ENCODE results near the gene PLEKHG4. TPM values are rescaled to one million over a fixed set of nuclear protein-coding genes. Genes with fewer than 3 reads are reported as not detected.

PLEKHG4 gene
- polyA plus RNA-seq, 2 donors: 8.9 to 13.3 TPM

GRCh38 chr16:67250045-67250327 lies 29.3 kb upstream of the PLEKHG4 start:
- Histone ChIP-seq H3K36me3 (ENCODE audit: control insufficient read depth in 2 of 2, insufficient read depth in 2 of 2, low read length in 1 of 2) (no peaks in the 10 kb centered on the region), H3K27me3 (ENCODE audit: control insufficient read depth in 1 of 2, insufficient read depth in 2 of 2, low read length in 2 of 2) (peaks cover 0 to 8% of the 10 kb centered on the region in 2 donors), H3K9me3 (ENCODE audit: control insufficient read depth in 2 of 2, insufficient read depth in 1 of 2, low read depth in 1 of 2, low read length in 1 of 2) (no peaks in the 10 kb centered on the region), H3K4me3 (ENCODE audit: low read depth in 1 of 2, low read length in 2 of 2) (no peak overlapping the region), H3K27ac (ENCODE audit: low read depth in 2 of 2, low read length in 1 of 2) (no peak overlapping the region), H3K4me1 (ENCODE audit: control insufficient read depth in 2 of 2, insufficient read depth in 2 of 2, low read length in 1 of 2) (peaks cover 5 to 24% of the 10 kb centered on the region in 2 donors)
- WGBS, 2 donors: 69 to 77% methylated on average over 4 of the region's 4 CpGs

GRCh38 chr16:67252609-67253497 lies 26.5 kb upstream of the PLEKHG4 start:
- WGBS, 2 donors: 86 to 94% methylated on average over 4 of the region's 4 CpGs
- Histone ChIP-seq H3K27ac (ENCODE audit: low read depth in 2 of 2, low read length in 1 of 2) (no peak overlapping the region), H3K36me3 (ENCODE audit: control insufficient read depth in 2 of 2, insufficient read depth in 2 of 2, low read length in 1 of 2) (no peaks in the 10 kb centered on the region), H3K4me3 (ENCODE audit: low read depth in 1 of 2, low read length in 2 of 2) (no peak overlapping the region), H3K27me3 (ENCODE audit: control insufficient read depth in 1 of 2, insufficient read depth in 2 of 2, low read length in 2 of 2) (peaks cover 0 to 8% of the 10 kb centered on the region in 2 donors), H3K4me1 (ENCODE audit: control insufficient read depth in 2 of 2, insufficient read depth in 2 of 2, low read length in 1 of 2) (peaks cover 2 to 12% of the 10 kb centered on the region in 2 donors), H3K9me3 (ENCODE audit: control insufficient read depth in 2 of 2, insufficient read depth in 1 of 2, low read depth in 1 of 2, low read length in 1 of 2) (no peaks in the 10 kb centered on the region)

DNA sequence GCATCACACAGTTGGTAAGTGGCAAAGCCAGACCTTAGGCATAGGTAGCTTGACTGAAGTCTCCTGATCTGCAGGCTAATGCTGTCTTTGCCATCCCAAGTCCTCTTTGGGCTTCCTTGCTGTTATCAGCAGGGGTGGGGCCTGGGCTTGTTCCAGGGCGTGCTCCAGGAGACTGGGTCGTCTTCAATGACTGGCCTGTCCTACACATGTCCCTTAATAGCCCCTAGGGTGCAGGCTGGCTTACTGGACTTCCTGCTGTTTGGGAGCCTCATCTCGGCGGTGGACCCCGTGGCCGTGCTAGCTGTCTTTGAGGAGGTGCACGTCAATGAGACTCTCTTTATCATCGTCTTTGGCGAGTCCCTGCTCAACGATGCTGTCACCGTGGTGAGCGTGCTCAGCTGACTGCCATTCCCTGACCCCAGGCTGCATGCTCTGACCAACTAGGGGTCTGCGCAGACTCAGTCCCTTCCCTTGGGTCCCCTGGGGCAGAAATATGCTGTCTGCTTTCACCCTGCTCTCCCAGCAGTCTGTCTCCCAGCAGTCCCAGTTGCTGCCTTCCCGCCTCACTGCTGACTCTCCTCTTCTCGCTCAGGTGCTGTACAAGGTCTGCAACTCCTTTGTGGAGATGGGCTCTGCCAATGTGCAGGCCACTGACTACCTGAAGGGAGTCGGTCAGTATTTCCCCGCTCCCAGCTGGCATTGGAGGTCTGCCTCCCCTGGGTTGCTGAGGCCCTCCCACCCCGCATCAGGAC lies 24.4 kb upstream of the PLEKHG4 start:
- 83 to 86% methylated on average over 18 of the region's 18 CpGs for WGBS, 2 donors
- Histone ChIP-seq H3K9me3 (ENCODE audit: control insufficient read depth in 2 of 2, insufficient read depth in 1 of 2, low read depth in 1 of 2, low read length in 1 of 2) (no peaks in the 10 kb centered on the region), H3K36me3 (ENCODE audit: control insufficient read depth in 2 of 2, insufficient read depth in 2 of 2, low read length in 1 of 2) (no peaks in the 10 kb centered on the region), H3K4me3 (ENCODE audit: low read depth in 1 of 2, low read length in 2 of 2) (no peak overlapping the region), H3K27me3 (ENCODE audit: control insufficient read depth in 1 of 2, insufficient read depth in 2 of 2, low read length in 2 of 2) (no peaks in the 10 kb centered on the region), H3K27ac (ENCODE audit: low read depth in 2 of 2, low read length in 1 of 2) (no peak overlapping the region), H3K4me1 (ENCODE audit: control insufficient read depth in 2 of 2, insufficient read depth in 2 of 2, low read length in 1 of 2) (no peaks in the 10 kb centered on the region)

DNA sequence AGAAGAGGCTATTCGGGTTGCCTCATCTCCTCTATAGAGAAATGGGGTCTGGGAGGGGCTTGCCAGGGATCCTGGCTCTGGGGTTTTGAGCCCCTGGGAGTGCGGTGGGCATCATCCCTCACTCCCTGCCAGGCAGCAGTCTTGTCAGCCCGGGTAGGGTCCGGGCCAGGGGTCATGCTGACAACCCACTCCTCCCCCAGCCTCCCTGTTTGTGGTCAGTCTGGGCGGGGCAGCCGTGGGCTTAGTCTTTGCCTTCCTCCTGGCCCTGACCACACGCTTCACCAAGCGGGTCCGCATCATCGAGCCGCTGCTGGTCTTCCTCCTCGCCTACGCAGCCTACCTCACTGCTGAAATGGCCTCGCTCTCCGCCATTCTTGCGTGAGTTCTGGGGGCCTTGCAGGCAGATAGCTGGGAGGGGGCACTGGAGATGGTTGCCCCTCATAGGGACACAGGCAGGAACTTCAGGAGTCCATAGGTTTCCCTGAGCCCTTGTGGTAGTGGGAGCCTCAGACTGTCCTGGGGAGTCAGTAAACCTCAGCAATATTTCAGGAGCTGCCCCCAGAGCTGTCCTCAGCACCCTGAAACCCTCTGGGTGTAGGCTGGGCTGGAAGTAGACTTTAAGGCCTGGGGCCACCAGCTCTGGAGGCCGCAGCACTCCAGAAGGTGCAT lies 23.6 kb upstream of the PLEKHG4 start:
- Histone ChIP-seq H3K4me3 (ENCODE audit: low read depth in 1 of 2, low read length in 2 of 2) (no peak overlapping the region), H3K36me3 (ENCODE audit: control insufficient read depth in 2 of 2, insufficient read depth in 2 of 2, low read length in 1 of 2) (no peaks in the 10 kb centered on the region), H3K4me1 (ENCODE audit: control insufficient read depth in 2 of 2, insufficient read depth in 2 of 2, low read length in 1 of 2) (no peaks in the 10 kb centered on the region), H3K27ac (ENCODE audit: low read depth in 2 of 2, low read length in 1 of 2) (no peak overlapping the region), H3K27me3 (ENCODE audit: control insufficient read depth in 1 of 2, insufficient read depth in 2 of 2, low read length in 2 of 2) (no peaks in the 10 kb centered on the region), H3K9me3 (ENCODE audit: control insufficient read depth in 2 of 2, insufficient read depth in 1 of 2, low read depth in 1 of 2, low read length in 1 of 2) (no peaks in the 10 kb centered on the region)
- WGBS, 2 donors: 91 to 92% methylated on average over 17 of the region's 17 CpGs

DNA sequence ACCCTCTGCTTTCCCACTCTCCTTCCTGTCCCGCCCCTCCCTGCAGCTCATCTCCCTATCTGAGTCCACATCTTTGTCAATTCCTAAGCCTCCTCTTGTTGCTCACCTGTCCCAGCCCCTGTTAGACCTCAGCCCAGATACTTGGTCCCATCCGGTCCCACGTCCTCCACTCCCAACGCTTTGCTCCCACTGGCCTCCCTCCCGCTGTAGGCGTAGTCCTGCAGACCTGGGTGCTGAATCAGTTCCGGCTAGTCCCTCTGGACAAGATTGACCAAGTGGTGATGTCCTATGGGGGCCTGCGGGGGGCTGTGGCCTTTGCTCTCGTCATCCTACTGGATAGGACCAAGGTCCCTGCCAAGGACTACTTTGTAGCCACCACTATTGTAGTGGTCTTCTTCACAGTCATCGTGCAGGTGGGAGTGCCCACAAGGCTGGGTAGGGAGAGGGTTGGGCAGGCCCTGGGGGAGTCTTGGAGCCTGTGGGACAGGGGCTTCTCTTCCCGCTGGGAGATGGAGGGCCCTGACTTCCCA lies 22.6 kb upstream of the PLEKHG4 start:
- no peak overlapping the region for H3K27ac ChIP-seq (ENCODE audit: low read depth in 2 of 2, low read length in 1 of 2)
- no peaks in the 10 kb centered on the region for H3K4me1 ChIP-seq (ENCODE audit: control insufficient read depth in 2 of 2, insufficient read depth in 2 of 2, low read length in 1 of 2)
- 93 to 95% methylated on average over 11 of the region's 11 CpGs for WGBS, 2 donors
- H3K9me3 ChIP-seq (ENCODE audit: control insufficient read depth in 2 of 2, insufficient read depth in 1 of 2, low read depth in 1 of 2, low read length in 1 of 2): no peaks in the 10 kb centered on the region
- H3K36me3 ChIP-seq (ENCODE audit: control insufficient read depth in 2 of 2, insufficient read depth in 2 of 2, low read length in 1 of 2): no peaks in the 10 kb centered on the region
- H3K27me3 ChIP-seq (ENCODE audit: control insufficient read depth in 1 of 2, insufficient read depth in 2 of 2, low read length in 2 of 2): no peaks in the 10 kb centered on the region
- no peak overlapping the region for H3K4me3 ChIP-seq (ENCODE audit: low read depth in 1 of 2, low read length in 2 of 2)

DNA sequence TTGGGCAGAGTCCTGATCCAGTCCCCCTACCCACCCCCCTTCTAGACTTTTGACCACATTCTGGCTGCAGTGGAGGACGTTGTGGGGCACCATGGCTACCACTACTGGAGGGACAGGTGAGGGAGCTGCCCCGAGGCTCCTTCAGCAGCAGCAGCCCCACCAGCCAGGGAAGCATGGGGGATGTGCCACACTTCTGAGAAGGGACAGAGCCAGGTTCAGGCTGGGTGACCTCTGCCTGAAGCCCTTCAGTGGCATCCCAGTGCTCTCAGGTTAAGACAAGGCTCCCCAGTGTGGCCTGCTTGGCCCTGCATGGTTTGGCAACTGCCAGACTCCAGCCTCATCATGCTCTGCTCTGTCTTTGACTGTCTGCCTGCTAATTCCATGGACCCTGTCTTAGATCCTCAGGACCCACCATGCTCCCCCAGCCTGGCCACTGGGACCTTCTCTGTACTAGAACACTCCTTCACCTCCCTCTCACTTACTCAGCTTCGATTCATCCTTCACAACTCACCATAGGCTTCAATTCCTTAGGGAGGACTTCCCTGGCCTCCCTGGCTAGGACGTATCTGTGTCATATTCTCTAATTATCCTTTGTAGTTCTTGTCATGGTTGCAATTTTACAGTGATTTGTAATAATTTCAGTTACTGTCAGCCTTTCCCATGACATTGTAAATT lies 21.7 kb upstream of the PLEKHG4 start:
- no peak overlapping the region for H3K27ac ChIP-seq (ENCODE audit: low read depth in 2 of 2, low read length in 1 of 2)
- H3K27me3 ChIP-seq (ENCODE audit: control insufficient read depth in 1 of 2, insufficient read depth in 2 of 2, low read length in 2 of 2): no peaks in the 10 kb centered on the region
- no peak overlapping the region for H3K4me3 ChIP-seq (ENCODE audit: low read depth in 1 of 2, low read length in 2 of 2)
- H3K36me3 ChIP-seq (ENCODE audit: control insufficient read depth in 2 of 2, insufficient read depth in 2 of 2, low read length in 1 of 2): no peaks in the 10 kb centered on the region
- H3K4me1 ChIP-seq (ENCODE audit: control insufficient read depth in 2 of 2, insufficient read depth in 2 of 2, low read length in 1 of 2): no peaks in the 10 kb centered on the region
- WGBS, 2 donors: 68 to 73% methylated on average over 4 of the region's 4 CpGs
- no peaks in the 10 kb centered on the region for H3K9me3 ChIP-seq (ENCODE audit: control insufficient read depth in 2 of 2, insufficient read depth in 1 of 2, low read depth in 1 of 2, low read length in 1 of 2)

DNA sequence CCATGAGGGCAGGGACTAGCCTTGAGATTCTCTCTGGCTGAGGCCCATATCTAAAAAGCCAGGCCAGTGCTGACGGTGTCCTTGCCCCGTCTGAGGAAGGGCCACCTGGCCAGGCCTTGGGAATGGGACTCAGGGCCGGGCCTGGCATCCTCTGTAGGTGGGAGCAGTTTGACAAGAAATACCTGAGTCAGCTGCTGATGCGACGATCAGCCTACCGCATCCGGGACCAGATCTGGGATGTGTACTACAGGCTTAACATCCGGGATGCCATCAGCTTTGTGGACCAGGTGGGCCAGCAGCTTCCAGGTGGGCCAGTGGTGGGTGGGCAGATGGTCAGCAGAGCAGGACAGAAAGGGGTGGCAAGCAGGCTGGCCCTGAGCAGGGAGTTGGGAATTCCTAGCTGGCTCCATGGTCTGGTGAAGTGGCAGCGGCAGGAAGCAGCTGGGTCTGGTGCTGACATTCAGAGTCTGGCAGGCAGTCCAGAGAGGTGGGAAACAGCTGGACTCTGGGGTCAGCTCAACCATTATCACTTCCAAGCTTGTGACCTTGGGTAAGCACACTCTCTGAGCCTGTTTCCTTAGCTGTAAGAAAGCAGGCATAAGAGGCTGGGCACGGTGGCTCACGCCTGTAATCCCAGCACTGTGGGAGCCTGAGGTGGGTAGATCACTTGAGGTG lies 21.0 kb upstream of the PLEKHG4 start:
- Histone ChIP-seq H3K4me1 (ENCODE audit: control insufficient read depth in 2 of 2, insufficient read depth in 2 of 2, low read length in 1 of 2) (no peaks in the 10 kb centered on the region), H3K9me3 (ENCODE audit: control insufficient read depth in 2 of 2, insufficient read depth in 1 of 2, low read depth in 1 of 2, low read length in 1 of 2) (no peaks in the 10 kb centered on the region), H3K4me3 (ENCODE audit: low read depth in 1 of 2, low read length in 2 of 2) (no peak overlapping the region), H3K27ac (ENCODE audit: low read depth in 2 of 2, low read length in 1 of 2) (no peak overlapping the region), H3K36me3 (ENCODE audit: control insufficient read depth in 2 of 2, insufficient read depth in 2 of 2, low read length in 1 of 2) (no peaks in the 10 kb centered on the region), H3K27me3 (ENCODE audit: control insufficient read depth in 1 of 2, insufficient read depth in 2 of 2, low read length in 2 of 2) (no peaks in the 10 kb centered on the region)
- 79 to 83% methylated on average over 11 of the region's 11 CpGs for WGBS, 2 donors

DNA sequence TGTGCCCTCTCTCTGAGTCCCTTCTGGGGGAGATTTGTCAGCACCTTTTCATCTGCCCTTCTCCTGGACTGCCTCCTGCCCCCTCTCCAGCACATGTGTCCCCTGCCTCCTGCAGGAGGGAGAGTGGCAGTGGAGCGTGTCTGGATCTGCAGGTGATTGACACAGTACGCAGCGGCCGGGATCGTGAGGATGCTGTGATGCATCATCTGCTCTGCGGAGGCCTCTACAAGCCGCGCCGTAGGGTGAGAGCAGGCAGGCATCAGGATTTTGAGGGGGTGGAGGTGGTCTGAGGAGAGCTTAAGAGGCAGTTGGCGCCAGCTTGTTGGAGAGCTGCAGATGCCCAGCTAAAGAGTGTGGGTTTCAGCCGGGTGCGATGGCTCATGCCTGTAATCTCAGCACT lies 19.6 kb upstream of the PLEKHG4 start:
- Histone ChIP-seq H3K27ac (ENCODE audit: low read depth in 2 of 2, low read length in 1 of 2) (no peak overlapping the region), H3K4me1 (ENCODE audit: control insufficient read depth in 2 of 2, insufficient read depth in 2 of 2, low read length in 1 of 2) (no peaks in the 10 kb centered on the region), H3K9me3 (ENCODE audit: control insufficient read depth in 2 of 2, insufficient read depth in 1 of 2, low read depth in 1 of 2, low read length in 1 of 2) (no peaks in the 10 kb centered on the region), H3K27me3 (ENCODE audit: control insufficient read depth in 1 of 2, insufficient read depth in 2 of 2, low read length in 2 of 2) (no peaks in the 10 kb centered on the region), H3K4me3 (ENCODE audit: low read depth in 1 of 2, low read length in 2 of 2) (no peak overlapping the region), H3K36me3 (ENCODE audit: control insufficient read depth in 2 of 2, insufficient read depth in 2 of 2, low read length in 1 of 2) (no peaks in the 10 kb centered on the region)
- 84 to 87% methylated on average over 12 of the region's 12 CpGs for WGBS, 2 donors

All from esophagus (tissue), 2 donors.